HEK293 (cell line): ENCODE results near the gene DHRS4L2.
"Not testable (repeated sequence)": the region's sequence is repeated elsewhere in the genome, so short reads cannot be mapped to it uniquely, and the experiment has no call there.

ENCODE experiments used
- CTCF ChIP-seq: fragments of 450-650 bp; formaldehyde crosslinking; IDR thresholded peaks from 2 replicates; pipeline ENCODE4 v1.5.1; 2016; ENCODE audit warnings: missing biosample characterization, missing genetic modification characterization
- GLI2 ChIP-seq: fragments of 450-650 bp; formaldehyde crosslinking; IDR thresholded peaks from 2 replicates; pipeline ENCODE4; 2017; ENCODE audit warnings: missing biosample characterization, missing genetic modification characterization, low read depth, borderline replicate concordance
- OSR2 ChIP-seq: fragments of 450-650 bp; formaldehyde crosslinking; IDR thresholded peaks from 2 replicates; pipeline ENCODE4 v1.5.1; 2016; ENCODE audit warnings: missing biosample characterization, missing genetic modification characterization
- PRDM10 ChIP-seq: fragments of 450-650 bp; formaldehyde crosslinking; IDR thresholded peaks from 2 replicates; pipeline ENCODE4 v1.5.1; 2016; ENCODE audit warnings: missing biosample characterization, missing genetic modification characterization
- SETDB1 ChIP-seq: IDR thresholded peaks from one replicate; pipeline ENCODE4 v1.6.1; 2017; ENCODE audit warnings: mild to moderate bottlenecking, low read length, moderate library complexity, mixed read lengths; ENCODE audit not compliant: insufficient read length
- ZBTB10 ChIP-seq: fragments of 450-650 bp; formaldehyde crosslinking; IDR thresholded peaks from 2 replicates; pipeline ENCODE4 v1.5.1; 2016; ENCODE audit warnings: missing biosample characterization, missing genetic modification characterization
- ZBTB21 ChIP-seq: fragments of 450-650 bp; formaldehyde crosslinking; IDR thresholded peaks from 2 replicates; pipeline ENCODE4 v1.5.1; 2017; ENCODE audit warnings: missing biosample characterization, missing genetic modification characterization
- ZNF394 ChIP-seq: fragments of 450-650 bp; formaldehyde crosslinking; IDR thresholded peaks from 2 replicates; pipeline ENCODE4 v1.5.1; 2016; ENCODE audit warnings: missing biosample characterization, missing genetic modification characterization, mild to moderate bottlenecking, moderate library complexity, borderline replicate concordance
- ZNF398 ChIP-seq: fragments of 450-650 bp; formaldehyde crosslinking; IDR thresholded peaks from 2 replicates; pipeline ENCODE4 v1.5.1; 2017; ENCODE audit warnings: missing biosample characterization, missing genetic modification characterization
- ZNF555 ChIP-seq: fragments of 450-650 bp; formaldehyde crosslinking; conservative IDR thresholded peaks from 2 replicates; pipeline ENCODE4 v1.5.1; 2017; ENCODE audit warnings: missing biosample characterization, mild to moderate bottlenecking, missing genetic modification characterization, inconsistent platforms
- ZNF580 ChIP-seq: fragments of 450-650 bp; formaldehyde crosslinking; IDR thresholded peaks from 2 replicates; pipeline ENCODE4 v1.5.1; 2016; ENCODE audit warnings: missing biosample characterization, missing genetic modification characterization
- ZNF585B ChIP-seq: fragments of 450-650 bp; formaldehyde crosslinking; IDR thresholded peaks from 2 replicates; pipeline ENCODE4 v1.5.1; 2016; ENCODE audit warnings: missing biosample characterization, missing genetic modification characterization
- ZNF596 ChIP-seq: fragments of 450-650 bp; IDR thresholded peaks from 2 replicates; pipeline ENCODE4 v1.5.0; 2018; ENCODE audit warnings: missing biosample characterization, mild to moderate bottlenecking, missing genetic modification characterization, moderate library complexity
- ZNF707 ChIP-seq: fragments of 450-650 bp; formaldehyde crosslinking; IDR thresholded peaks from 2 replicates; pipeline ENCODE4 v1.5.1; 2016; ENCODE audit warnings: missing biosample characterization, missing genetic modification characterization

DNA sequence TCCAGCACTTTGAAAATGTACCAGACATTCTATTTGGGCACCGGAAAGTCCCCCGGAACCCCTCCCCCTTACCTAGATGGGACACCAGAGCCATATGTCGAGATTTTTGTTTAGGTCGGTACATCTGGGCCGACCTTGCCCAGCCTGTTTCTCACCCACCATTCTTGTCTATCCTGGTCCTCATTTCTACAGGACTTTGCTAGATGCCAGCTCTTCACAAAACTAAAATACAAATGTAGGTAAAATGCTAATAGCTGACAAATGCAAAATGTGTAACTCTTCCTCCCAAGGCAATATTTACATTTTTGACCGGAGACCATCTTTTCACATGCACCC is 34.5 kb upstream of the DHRS4L2 start:
- not testable (repeated sequence) for TF ChIP-seq CTCF (tag by site-specific recombination); ZBTB21; ZNF394 (tag by site-specific recombination); SETDB1; OSR2 (tag by site-specific recombination); ZNF596 (tag by site-specific recombination); ZNF398 (tag by site-specific recombination); ZNF580 (tag by site-specific recombination); ZNF585B (tag by site-specific recombination); ZNF555 (tag by site-specific recombination); GLI2 (tag by site-specific recombination); ZBTB10 (tag by site-specific recombination); PRDM10 (tag by site-specific recombination); ZNF707 (tag by site-specific recombination)
